ENCODE measurements around the gene ZNF346. TPM values are rescaled to one million over a fixed set of nuclear protein-coding genes. Genes with fewer than 3 reads are reported as not detected.

The ZNF346 gene
- polyA plus RNA-seq, 4 donors, result 4.2 to 15.7 (median 5.4) TPM

- H3K9me3 ChIP-seq (ENCODE audit: control insufficient read depth in 2 of 2, insufficient read depth in 1 of 2, low read depth in 1 of 2, low read length in 1 of 2), result peaks cover 0 to 5% of the 10 kb centered on the region in 2 donors
- peak overlapping the region in 1 of 3 donors; percentile 7 for H3K27ac ChIP-seq (ENCODE audit: low read depth in 1 of 3, low read length in 2 of 3)
- H3K4me3 ChIP-seq (ENCODE audit: low read depth in 1 of 3, low read length in 3 of 3), result no peak overlapping the region
- H3K4me1 ChIP-seq (ENCODE audit: control insufficient read depth in 3 of 3, insufficient read depth in 2 of 3, low read depth in 1 of 3, low read length in 2 of 3), result peaks cover 0 to 36% (median 4%) of the 10 kb centered on the region in 3 donors
- no peaks in the 10 kb centered on the region for H3K36me3 ChIP-seq (ENCODE audit: control insufficient read depth in 3 of 3, insufficient read depth in 2 of 3, low read depth in 1 of 3, low read length in 3 of 3)
- WGBS, 3 donors, result 14 to 21% (median 17%) methylated on average over 14 of the region's 14 CpGs
- FAIRE-seq (no peak), DNase-seq (peak; percentile 78 to 84)
- H3K27me3 ChIP-seq (ENCODE audit: control insufficient read depth in 3 of 3, insufficient read depth in 3 of 3, low read length in 3 of 3), result no peaks in the 10 kb centered on the region
Measured at GRCh38 chr5:177113566-177114424, 91.3 kb downstream of the ZNF346 start.

GRCh38 chr5:177116631-177117373 is 94.3 kb downstream of the ZNF346 start:
- DNase-seq, result peak; percentile 83 to 93
- Histone ChIP-seq H3K4me3 (ENCODE audit: low read depth in 1 of 3, low read length in 3 of 3) (peak overlapping the region in 1 of 3 donors; percentile 20), H3K36me3 (ENCODE audit: control insufficient read depth in 3 of 3, insufficient read depth in 2 of 3, low read depth in 1 of 3, low read length in 3 of 3) (no peaks in the 10 kb centered on the region), H3K9me3 (ENCODE audit: control insufficient read depth in 2 of 2, insufficient read depth in 1 of 2, low read depth in 1 of 2, low read length in 1 of 2) (peaks cover 0 to 5% of the 10 kb centered on the region in 2 donors), H3K27me3 (ENCODE audit: control insufficient read depth in 3 of 3, insufficient read depth in 3 of 3, low read length in 3 of 3) (no peaks in the 10 kb centered on the region), H3K27ac (ENCODE audit: low read depth in 1 of 3, low read length in 2 of 3) (peak overlapping the region in 1 of 3 donors; percentile 72), H3K4me1 (ENCODE audit: control insufficient read depth in 3 of 3, insufficient read depth in 2 of 3, low read depth in 1 of 3, low read length in 2 of 3) (peaks cover 0 to 13% (median 4%) of the 10 kb centered on the region in 3 donors)
- no peak for FAIRE-seq
- WGBS, 3 donors, result 28 to 47% (median 34%) methylated on average over 44 to 49 of the region's 49 CpGs

GRCh38 chr5:177117441-177118045 is 95.0 kb downstream of the ZNF346 start:
- Histone ChIP-seq H3K36me3 (ENCODE audit: control insufficient read depth in 3 of 3, insufficient read depth in 2 of 3, low read depth in 1 of 3, low read length in 3 of 3) (no peaks in the 10 kb centered on the region), H3K27ac (ENCODE audit: low read depth in 1 of 3, low read length in 2 of 3) (peak overlapping the region in 1 of 3 donors; percentile 52), H3K4me1 (ENCODE audit: control insufficient read depth in 3 of 3, insufficient read depth in 2 of 3, low read depth in 1 of 3, low read length in 2 of 3) (peaks cover 0 to 9% (median 4%) of the 10 kb centered on the region in 3 donors), H3K4me3 (ENCODE audit: low read depth in 1 of 3, low read length in 3 of 3) (no peak overlapping the region), H3K9me3 (ENCODE audit: control insufficient read depth in 2 of 2, insufficient read depth in 1 of 2, low read depth in 1 of 2, low read length in 1 of 2) (peaks cover 0 to 5% of the 10 kb centered on the region in 2 donors), H3K27me3 (ENCODE audit: control insufficient read depth in 3 of 3, insufficient read depth in 3 of 3, low read length in 3 of 3) (no peaks in the 10 kb centered on the region)
- 97 to 99% (median 99%) methylated on average over 29 to 30 of the region's 30 CpGs for WGBS, 3 donors
- FAIRE-seq (no peak), DNase-seq (no peak)

GRCh38 chr5:177122566-177122965 is 100.1 kb downstream of the ZNF346 start:
- H3K27me3 ChIP-seq (ENCODE audit: control insufficient read depth in 3 of 3, insufficient read depth in 3 of 3, low read length in 3 of 3), result no peaks in the 10 kb centered on the region
- H3K36me3 ChIP-seq (ENCODE audit: control insufficient read depth in 3 of 3, insufficient read depth in 2 of 3, low read depth in 1 of 3, low read length in 3 of 3), result no peaks in the 10 kb centered on the region
- no peak overlapping the region for H3K27ac ChIP-seq (ENCODE audit: low read depth in 1 of 3, low read length in 2 of 3)
- H3K9me3 ChIP-seq (ENCODE audit: control insufficient read depth in 2 of 2, insufficient read depth in 1 of 2, low read depth in 1 of 2, low read length in 1 of 2), result no peaks in the 10 kb centered on the region
- H3K4me3 ChIP-seq (ENCODE audit: low read depth in 1 of 3, low read length in 3 of 3), result no peak overlapping the region
- no peaks in the 10 kb centered on the region for H3K4me1 ChIP-seq (ENCODE audit: control insufficient read depth in 3 of 3, insufficient read depth in 2 of 3, low read depth in 1 of 3, low read length in 2 of 3)
- no peak for DNase-seq
- FAIRE-seq, result no peak
- WGBS, 3 donors, result 92 to 96% (median 95%) methylated on average over 5 of the region's 5 CpGs

- no peaks in the 10 kb centered on the region for H3K4me1 ChIP-seq (ENCODE audit: control insufficient read depth in 3 of 3, insufficient read depth in 2 of 3, low read depth in 1 of 3, low read length in 2 of 3)
- 84 to 88% (median 86%) methylated on average over 15 of the region's 15 CpGs for WGBS, 3 donors
- no peak for FAIRE-seq
- no peaks in the 10 kb centered on the region for H3K27me3 ChIP-seq (ENCODE audit: control insufficient read depth in 3 of 3, insufficient read depth in 3 of 3, low read length in 3 of 3)
- H3K36me3 ChIP-seq (ENCODE audit: control insufficient read depth in 3 of 3, insufficient read depth in 2 of 3, low read depth in 1 of 3, low read length in 3 of 3), result no peaks in the 10 kb centered on the region
- DNase-seq, result no peak
- H3K27ac ChIP-seq (ENCODE audit: low read depth in 1 of 3, low read length in 2 of 3), result no peak overlapping the region
- no peaks in the 10 kb centered on the region for H3K9me3 ChIP-seq (ENCODE audit: control insufficient read depth in 2 of 2, insufficient read depth in 1 of 2, low read depth in 1 of 2, low read length in 1 of 2)
- no peak overlapping the region for H3K4me3 ChIP-seq (ENCODE audit: low read depth in 1 of 3, low read length in 3 of 3)
Measured at GRCh38 chr5:177123789-177124485, 101.4 kb downstream of the ZNF346 start.

- FAIRE-seq, result no peak
Measured at GRCh38 chr5:177124486-177124991, 102.0 kb downstream of the ZNF346 start.

GRCh38 chr5:177126771-177127170 is 104.3 kb downstream of the ZNF346 start:
- Histone ChIP-seq H3K36me3 (ENCODE audit: control insufficient read depth in 3 of 3, insufficient read depth in 2 of 3, low read depth in 1 of 3, low read length in 3 of 3) (no peaks in the 10 kb centered on the region), H3K27ac (ENCODE audit: low read depth in 1 of 3, low read length in 2 of 3) (no peak overlapping the region), H3K4me1 (ENCODE audit: control insufficient read depth in 3 of 3, insufficient read depth in 2 of 3, low read depth in 1 of 3, low read length in 2 of 3) (peaks cover 0 to 1% (median 0%) of the 10 kb centered on the region in 3 donors), H3K27me3 (ENCODE audit: control insufficient read depth in 3 of 3, insufficient read depth in 3 of 3, low read length in 3 of 3) (no peaks in the 10 kb centered on the region), H3K9me3 (ENCODE audit: control insufficient read depth in 2 of 2, insufficient read depth in 1 of 2, low read depth in 1 of 2, low read length in 1 of 2) (no peaks in the 10 kb centered on the region), H3K4me3 (ENCODE audit: low read depth in 1 of 3, low read length in 3 of 3) (no peak overlapping the region)
- no peak for FAIRE-seq
- 73 to 87% (median 74%) methylated on average over 1 of the region's 1 CpG for WGBS, 3 donors
- DNase-seq, result no peak

More at GRCh38 chr5:177124486-177124991, 102.0 kb downstream of the ZNF346 start:
- DNase-seq, result no peak
- Histone ChIP-seq H3K27ac (ENCODE audit: low read depth in 1 of 3, low read length in 2 of 3) (no peak overlapping the region), H3K4me1 (ENCODE audit: control insufficient read depth in 3 of 3, insufficient read depth in 2 of 3, low read depth in 1 of 3, low read length in 2 of 3) (no peaks in the 10 kb centered on the region), H3K27me3 (ENCODE audit: control insufficient read depth in 3 of 3, insufficient read depth in 3 of 3, low read length in 3 of 3) (no peaks in the 10 kb centered on the region), H3K36me3 (ENCODE audit: control insufficient read depth in 3 of 3, insufficient read depth in 2 of 3, low read depth in 1 of 3, low read length in 3 of 3) (no peaks in the 10 kb centered on the region), H3K4me3 (ENCODE audit: low read depth in 1 of 3, low read length in 3 of 3) (no peak overlapping the region), H3K9me3 (ENCODE audit: control insufficient read depth in 2 of 2, insufficient read depth in 1 of 2, low read depth in 1 of 2, low read length in 1 of 2) (no peaks in the 10 kb centered on the region)
- 81 to 86% (median 85%) methylated on average over 4 of the region's 4 CpGs for WGBS, 3 donors
